Measurements from ENCODE around the gene BFSP1. TPM values are rescaled to one million over a fixed set of nuclear protein-coding genes. Genes with fewer than 3 reads are reported as not detected.

BFSP1 gene
- total and polyA plus RNA-seq, 2 of the 8 experiments (the other 6 are each of a cell fraction or from before 2014, with no cell fraction given) = 1.5 to 2.5 TPM

DNA sequence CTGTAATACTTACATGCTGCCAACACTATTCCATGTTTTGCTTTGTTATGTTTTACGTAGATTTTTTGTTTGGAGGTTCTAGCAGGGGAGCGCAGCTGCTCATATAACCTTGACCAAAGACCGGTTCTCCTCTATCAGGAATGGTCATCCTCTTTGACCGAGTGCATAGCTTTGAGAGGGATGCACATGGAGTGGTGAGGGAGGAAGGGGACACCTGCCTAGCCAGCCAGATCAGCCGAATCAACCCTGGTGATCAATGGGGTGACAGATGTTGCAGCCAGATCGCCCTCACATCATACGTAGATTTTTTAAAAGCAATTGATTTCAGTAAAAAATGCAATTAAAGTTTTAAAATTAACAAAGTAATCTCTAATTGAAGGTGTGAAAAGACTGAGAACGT lies 45.0 kb upstream of the BFSP1 start:
- H4K91ac ChIP-seq (replicated peaks; ENCODE audit: insufficient read length, low read length) = no peak overlapping the region
- H3K56ac ChIP-seq (replicated peaks; ENCODE audit: insufficient read length, low read depth, low read length) = no peak overlapping the region
- WGBS, 2 experiments (ENCODE audit: extremely low coverage in 1 of 2, insufficient coverage in 1 of 2, insufficient read length in 1 of 2, insufficient replicate concordance in 2 of 2, low coverage in 1 of 2, low lambda C conversion rate in 2 of 2, missing lambda C conversion rate in 1 of 2) = 95% methylated on average over 8 of the region's 8 CpGs; no CpG with 5 or more reads in 1 of the 2 experiments
- no peaks in the 10 kb centered on the region for H3K9me3 ChIP-seq (ENCODE audit: insufficient read depth in 2 of 2, low read depth in 1 of 2, low read length in 1 of 2)
- H3K4me1 ChIP-seq (replicated peaks in 1 of 4; ENCODE audit: control insufficient read depth in 3 of 4, insufficient read depth in 4 of 4, low read length in 3 of 4) = peaks cover 0 to 22% (median 9%) of the 10 kb centered on the region in 4 experiments; a peak in 5 of 7 replicates
- H3K27me3 ChIP-seq (replicated peaks in 1 of 4; ENCODE audit: control insufficient read depth in 3 of 4, extremely low read depth in 1 of 4, insufficient read depth in 3 of 4, low read length in 3 of 4) = no peaks in the 10 kb centered on the region
- no peak overlapping the region for H2AK5ac ChIP-seq (ENCODE audit: low read depth, low read length)
- ChIA-PET POLR2A (ENCODE audit: partially characterized antibody) (interaction anchor here (0.8 to 2.2 kb wide), 3 partner anchors 9 to 19 kb away, joined by 3 to 4 read pairs (median 3); no protein-coding TSS in a partner anchor), CTCF (ENCODE audit: partially characterized antibody) (interaction anchor here (1.0 to 4.5 kb wide), 3 partner anchors 10 to 42 kb away, joined by 3 to 11 read pairs (median 4); no protein-coding TSS in a partner anchor)
- no peak overlapping the region for H2BK20ac ChIP-seq (ENCODE audit: low read length)
- no peak overlapping the region for H3K4me3 ChIP-seq (ENCODE audit: extremely low read depth in 1 of 4, insufficient read depth in 2 of 4, low read depth in 3 of 4, low read length in 4 of 4)
- FAIRE-seq (no peak), DNase-seq (ENCODE audit: low read depth in 1 of 2, low spot score in 2 of 2) (no peak)
- peaks cover 0 to 4% of the 10 kb centered on the region in 2 experiments for H4K20me1 ChIP-seq (replicated peaks in 1 of 2; ENCODE audit: control insufficient read depth in 1 of 2, insufficient read depth in 2 of 2, low read length in 2 of 2)
- H2AFZ ChIP-seq (ENCODE audit: low read length) = no peak overlapping the region
- H2BK120ac ChIP-seq (replicated peaks; ENCODE audit: low read depth, low read length) = no peak overlapping the region
- H3K4me2 ChIP-seq (ENCODE audit: insufficient read depth in 1 of 2, low read depth in 2 of 2, low read length in 2 of 2) = no peak overlapping the region
- H2BK12ac ChIP-seq (ENCODE audit: low read depth, low read length) = no peak overlapping the region
- TF ChIP-seq CHD2 (IDR thresholded peaks at IDR 0.05; ENCODE audit: low read length) = no peak
- peaks cover 9% of the 10 kb centered on the region for H3K79me1 ChIP-seq (ENCODE audit: low read depth, low read length)
- H3K4ac ChIP-seq (replicated peaks; ENCODE audit: insufficient read length, low read depth, low read length) = no peak overlapping the region
- H2BK15ac ChIP-seq (ENCODE audit: low read length) = no peak overlapping the region
- no peak overlapping the region for H4K5ac ChIP-seq (ENCODE audit: insufficient read length, low read depth, low read length)
- no peak overlapping the region for H3K27ac ChIP-seq (ENCODE audit: low read depth, low read length)
- H3K23me2 ChIP-seq (ENCODE audit: low read depth, low read length) = no peaks in the 10 kb centered on the region; the same call in 1 of the 2 replicates
- no peak overlapping the region for H3K9ac ChIP-seq (replicated peaks in 1 of 4; ENCODE audit: extremely low read depth in 1 of 4, low read depth in 3 of 4, low read length in 3 of 4)
- no peak overlapping the region for H4K8ac ChIP-seq (ENCODE audit: extremely low read depth, insufficient read depth, low read length)
- no peaks in the 10 kb centered on the region for H3K36me3 ChIP-seq (ENCODE audit: control insufficient read depth in 2 of 4, insufficient read depth in 4 of 4, low read length in 3 of 4)
- H2BK5ac ChIP-seq (ENCODE audit: low read depth, low read length) = no peak overlapping the region
- H3K18ac ChIP-seq (ENCODE audit: extremely low read depth, low read length) = no peak overlapping the region
- no peak overlapping the region for H3K23ac ChIP-seq (ENCODE audit: insufficient read length)
- H3K14ac ChIP-seq (ENCODE audit: insufficient read length) = no peak overlapping the region
- peaks cover 9 to 97% of the 10 kb centered on the region in 2 experiments; a peak in 3 of 4 replicates for H3K79me2 ChIP-seq (ENCODE audit: control insufficient read depth in 1 of 2, insufficient read depth in 2 of 2, low read length in 2 of 2)
